GM15510 (cell line): Measurements from ENCODE around the gene TBCEL.

Source experiments
- POLR2A ChIP-seq: IDR thresholded peaks from 3 replicates; pipeline ENCODE4 v1.6.1; 2011; ENCODE audit warnings: borderline replicate concordance; ENCODE audit not compliant: insufficient read length; ENCODE audit errors: extremely low read depth

Gene TBCEL, protein sequence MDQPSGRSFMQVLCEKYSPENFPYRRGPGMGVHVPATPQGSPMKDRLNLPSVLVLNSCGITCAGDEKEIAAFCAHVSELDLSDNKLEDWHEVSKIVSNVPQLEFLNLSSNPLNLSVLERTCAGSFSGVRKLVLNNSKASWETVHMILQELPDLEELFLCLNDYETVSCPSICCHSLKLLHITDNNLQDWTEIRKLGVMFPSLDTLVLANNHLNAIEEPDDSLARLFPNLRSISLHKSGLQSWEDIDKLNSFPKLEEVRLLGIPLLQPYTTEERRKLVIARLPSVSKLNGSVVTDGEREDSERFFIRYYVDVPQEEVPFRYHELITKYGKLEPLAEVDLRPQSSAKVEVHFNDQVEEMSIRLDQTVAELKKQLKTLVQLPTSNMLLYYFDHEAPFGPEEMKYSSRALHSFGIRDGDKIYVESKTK

DNA sequence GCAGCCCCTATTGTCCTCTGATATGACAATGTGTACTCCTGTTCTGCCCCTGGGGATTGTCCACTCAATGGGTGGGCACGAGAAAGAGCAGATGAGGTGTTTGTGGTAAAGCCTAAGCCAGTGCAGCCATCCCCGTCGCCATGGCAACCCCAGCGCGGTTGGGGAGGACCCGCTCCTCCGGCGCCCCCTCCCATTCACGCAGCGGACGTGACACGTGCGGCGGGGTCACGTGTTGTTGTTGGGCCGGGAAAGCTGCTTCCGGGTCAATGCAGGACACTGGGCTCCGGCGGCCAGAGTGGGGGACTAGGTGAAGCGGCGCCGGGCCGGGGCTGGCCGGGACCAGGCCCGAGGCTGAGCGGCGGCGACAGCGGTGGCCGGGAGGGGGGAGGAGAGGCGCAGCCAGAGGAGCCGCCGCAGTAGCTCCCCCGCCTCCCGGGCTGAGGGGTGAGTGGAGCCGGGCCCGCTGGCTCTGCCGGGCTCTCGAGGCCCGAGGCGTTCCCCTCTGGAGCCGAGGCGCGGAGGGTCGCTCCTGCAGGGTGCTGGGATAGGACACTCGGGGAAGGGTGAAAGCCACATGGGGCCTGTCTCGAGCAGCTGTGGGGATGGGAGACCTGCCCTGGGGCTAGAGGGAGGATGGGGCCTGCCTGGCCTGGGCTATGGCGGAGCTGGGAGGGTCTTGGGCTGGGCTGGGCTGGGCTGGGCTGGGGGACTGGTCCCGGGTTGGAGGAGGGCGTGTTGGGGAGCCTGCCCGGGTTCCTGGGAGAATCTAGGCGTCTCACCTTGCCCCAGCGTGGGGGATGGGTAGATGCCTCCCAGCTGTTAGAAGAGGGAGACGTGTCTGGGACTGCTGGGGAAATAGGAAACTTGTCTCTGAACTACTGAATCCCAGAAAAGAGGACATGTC lies at the start of gene TBCEL:
TBCEL (plus strand) TSS at position 255 of the 904 bp plus-strand sequence. CDS start 21,589 bp downstream, outside the sequence.
- peak; percentile 60 for TF ChIP-seq POLR2A

DNA sequence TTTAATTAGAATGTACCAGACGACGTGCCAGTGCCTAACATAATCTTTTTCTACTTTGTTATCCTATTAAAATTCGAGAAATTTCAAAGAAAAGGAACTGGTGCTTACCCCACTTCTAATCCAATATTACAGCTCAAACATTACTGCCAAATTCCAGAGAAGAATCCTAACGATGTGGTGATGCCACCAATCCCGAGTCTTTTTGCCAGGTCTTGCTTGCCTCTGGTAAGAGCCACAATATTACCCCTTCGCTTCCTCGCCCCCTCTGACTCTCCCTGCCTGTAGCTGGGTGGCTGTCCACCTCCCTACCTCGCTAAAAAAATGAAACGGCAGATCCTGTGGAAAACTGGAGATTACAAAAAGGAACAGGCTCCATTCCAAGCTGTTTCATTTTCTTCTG lies 49.4 kb upstream of the TBCEL start:
- TF ChIP-seq POLR2A: no peak

DNA sequence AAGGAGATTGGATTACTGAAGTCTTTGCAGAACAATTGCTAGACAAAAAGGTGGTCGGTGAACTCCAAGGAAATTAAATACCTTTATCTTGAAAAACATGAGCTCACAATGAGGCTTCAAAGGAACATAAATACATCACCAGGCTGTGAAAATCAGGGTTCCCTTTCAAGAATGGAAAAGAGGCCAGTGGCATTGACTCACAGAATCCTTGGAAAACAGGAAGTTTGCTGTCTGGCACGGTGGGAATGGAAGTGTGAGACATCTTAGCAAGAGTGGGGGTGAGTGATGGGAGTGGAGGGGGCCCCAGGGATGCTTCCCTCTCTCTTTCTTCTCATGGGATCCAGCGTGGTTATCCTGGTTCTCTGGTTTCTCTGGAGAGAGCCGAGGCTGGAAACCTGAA lies 48.9 kb upstream of the TBCEL start:
- no peak for TF ChIP-seq POLR2A

DNA sequence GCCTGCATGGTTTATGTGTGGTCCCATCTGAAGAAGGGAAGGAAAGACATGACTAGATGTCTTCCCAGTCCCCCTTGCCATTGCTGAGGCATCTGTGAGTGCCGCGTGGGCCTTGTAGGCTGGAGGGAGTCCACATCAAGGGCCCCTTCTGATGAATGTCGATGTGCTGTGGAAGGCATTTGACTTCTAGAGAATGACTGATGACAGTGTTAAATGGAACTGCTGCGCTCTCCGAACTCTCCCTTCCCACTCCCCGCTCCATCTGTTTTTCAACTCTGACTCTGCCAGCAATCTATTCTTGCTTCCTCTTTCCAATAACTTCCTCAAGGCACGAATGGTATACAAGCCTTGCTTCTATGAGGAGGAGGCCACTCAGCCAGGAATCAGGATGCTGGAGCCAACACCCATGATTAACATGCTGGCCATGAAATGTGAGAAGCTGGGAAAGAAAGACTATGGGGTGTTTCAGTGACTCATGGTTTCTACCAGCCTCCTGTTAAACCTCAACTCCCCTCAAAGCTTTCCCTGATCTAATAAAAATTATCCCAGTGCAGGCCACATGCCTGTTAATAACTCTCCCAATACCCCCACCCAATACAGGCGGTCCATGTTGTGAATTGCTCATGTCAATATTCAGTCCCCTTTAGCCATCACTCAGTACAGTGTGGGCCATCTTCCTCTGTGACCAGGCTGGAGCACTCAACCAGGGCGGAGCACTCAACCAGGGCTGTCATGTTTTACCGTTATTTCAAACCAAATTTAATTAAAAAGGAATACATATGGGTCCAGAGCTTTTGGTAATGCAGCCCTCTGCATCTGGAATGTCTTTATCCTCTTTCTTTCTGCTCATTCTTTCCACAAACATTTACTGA lies 46.4 kb upstream of the TBCEL start:
- no peak for TF ChIP-seq POLR2A

DNA sequence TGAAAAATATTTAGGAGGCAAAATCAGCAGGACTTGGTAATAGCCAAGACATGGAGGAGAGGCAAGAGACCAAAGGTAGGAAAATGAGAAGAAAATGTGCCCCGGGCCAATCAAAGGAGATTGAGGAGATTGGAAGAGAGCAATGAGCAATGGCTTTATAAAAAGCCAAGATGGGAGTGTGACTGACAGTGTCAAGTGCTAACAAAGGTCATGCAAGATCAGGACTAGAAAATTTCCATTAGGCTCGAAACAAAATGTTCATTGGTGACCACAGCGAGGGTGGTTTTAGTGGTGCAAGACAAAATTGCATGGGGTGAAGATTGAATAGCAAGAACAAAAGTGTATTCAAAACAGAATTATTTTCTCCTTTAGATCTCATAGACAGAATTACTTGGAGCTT lies 45.2 kb upstream of the TBCEL start:
- no peak for TF ChIP-seq POLR2A

DNA sequence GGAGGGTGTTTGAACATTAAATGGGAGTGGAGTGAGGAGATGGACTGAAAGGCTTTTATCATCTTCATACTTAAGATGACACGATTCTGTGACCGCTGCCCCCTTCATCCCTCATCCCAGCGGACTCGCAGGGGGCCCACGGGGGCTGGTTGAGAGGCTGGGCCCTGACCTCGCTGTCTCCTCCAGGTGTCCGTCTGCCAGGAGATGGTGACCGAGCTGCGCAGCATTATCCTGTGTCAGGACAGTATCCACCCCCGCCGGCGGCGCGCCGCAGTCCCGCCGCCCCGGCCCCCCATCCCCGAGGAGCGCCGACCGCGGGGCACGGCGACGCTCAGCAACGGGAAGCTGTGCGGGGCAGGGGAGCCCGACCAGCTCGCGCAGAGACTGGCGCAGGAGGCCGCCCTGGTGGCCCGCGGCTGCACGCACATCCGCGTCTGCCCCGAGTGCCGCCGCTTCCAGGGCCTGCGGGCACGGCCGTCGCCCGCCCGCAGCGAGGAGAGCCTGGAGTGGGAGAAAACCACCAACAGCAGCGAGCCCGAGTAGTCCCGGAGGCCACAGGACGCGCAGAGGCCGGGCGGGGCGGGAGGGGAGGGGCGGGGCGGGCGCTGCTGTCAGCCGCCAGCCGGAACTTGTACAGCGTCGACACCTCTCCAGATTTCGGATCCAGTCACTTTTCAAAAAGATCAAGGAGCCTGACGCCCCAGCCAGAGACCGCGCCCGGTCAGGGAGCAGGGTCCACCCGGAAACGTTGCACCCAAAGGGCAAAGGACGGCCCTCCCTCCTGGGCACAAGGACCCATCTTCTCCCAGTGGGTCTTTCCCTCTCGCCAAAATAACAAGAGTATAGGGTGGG lies 38.0 kb upstream of the TBCEL start:
- no peak for TF ChIP-seq POLR2A

DNA sequence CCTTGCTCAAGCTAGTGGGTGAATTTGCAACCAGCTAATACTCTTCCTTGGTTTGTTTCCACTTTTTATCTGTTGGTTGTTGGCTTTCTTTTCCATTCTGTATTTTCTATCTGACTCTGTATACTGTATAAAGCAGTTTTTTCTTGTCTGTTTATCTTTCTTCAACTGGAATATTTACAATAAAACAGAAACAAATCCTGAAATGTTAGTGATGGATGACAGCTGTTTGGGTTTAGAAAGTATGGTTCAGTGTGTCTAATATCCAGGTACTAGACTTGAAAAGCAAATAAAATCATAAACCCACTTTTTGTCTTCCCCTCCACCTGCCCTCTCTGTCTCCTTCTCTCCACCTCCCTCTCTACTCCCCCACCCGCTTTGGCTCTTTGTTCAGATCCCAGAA lies 35.3 kb upstream of the TBCEL start:
- TF ChIP-seq POLR2A: no peak

DNA sequence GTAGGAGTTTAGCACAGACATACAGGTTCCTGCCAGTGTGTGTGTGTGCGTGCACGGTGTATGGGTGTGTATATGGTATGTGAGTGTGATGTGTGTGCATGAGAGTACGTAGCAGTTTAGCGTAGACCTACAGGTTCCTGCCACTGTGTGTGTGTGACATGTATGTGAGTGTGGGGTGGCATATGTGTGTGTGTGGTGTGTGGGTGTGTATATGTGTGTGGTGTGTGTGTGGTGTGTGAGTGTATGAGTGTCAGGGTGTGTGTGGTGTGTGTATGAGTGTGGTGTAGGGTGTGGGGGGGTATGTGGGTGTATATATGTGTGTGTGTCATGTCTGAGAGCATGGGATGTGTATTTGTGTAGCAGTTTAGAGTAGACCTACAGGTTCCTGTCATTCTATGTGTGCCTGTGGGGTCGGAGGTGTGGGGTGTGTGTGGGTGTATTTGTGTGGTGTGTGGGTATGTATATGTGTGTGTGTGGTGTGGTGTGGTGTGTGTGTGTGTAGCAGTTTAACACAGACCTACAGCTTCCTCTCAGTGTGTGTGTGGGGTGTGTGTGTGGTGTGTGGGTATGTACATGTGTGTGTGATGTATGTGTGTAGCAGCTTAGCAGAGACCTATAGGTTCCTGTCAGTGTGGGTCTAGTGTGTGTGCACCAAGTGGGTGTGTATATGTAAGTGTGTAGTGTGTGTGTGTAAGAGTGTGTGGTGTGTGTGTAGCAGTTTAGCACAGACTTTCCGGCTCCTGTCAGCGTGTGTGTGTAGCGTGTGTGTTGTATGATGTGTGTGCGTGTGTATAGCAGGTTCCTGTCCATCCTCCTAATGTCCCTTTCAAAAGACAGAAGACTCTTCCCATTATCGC lies 31.8 kb upstream of the TBCEL start:
- no peak for TF ChIP-seq POLR2A

DNA sequence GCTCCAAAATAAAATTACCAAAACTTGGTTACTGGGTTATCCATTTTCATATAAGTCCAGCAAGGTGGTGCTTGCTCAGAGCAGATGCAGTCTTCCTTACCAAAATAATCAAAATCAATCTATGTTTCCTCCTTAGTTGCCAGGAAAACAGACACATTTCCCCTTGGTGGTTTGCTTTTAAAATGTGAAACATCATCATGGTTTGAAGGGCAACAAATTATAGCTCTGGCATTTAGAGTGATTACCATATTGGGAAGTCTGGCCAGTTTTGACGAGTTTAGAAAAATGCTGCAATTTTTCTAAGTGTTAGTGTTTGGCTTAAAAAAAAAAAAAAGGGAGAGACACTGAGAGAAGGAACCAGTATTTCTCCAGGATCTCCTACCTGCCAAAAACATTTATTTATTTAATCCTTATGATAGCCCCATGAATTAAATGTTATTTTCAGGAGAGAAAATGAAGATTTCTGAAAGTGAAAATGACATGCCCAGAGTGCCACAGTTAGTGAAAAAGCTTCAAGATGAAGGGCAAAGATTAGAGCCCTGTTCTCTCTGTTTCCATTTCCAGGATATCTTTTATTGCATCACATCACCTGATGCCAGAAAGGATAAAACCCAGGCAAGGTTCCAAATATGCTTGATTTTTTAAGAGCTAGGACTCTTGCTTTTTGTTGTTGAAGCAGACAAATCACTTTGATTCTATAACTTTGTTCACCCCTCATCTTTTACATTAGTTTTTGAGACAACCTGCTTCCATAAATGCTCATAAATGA lies 29.6 kb upstream of the TBCEL start:
- TF ChIP-seq POLR2A: no peak

DNA sequence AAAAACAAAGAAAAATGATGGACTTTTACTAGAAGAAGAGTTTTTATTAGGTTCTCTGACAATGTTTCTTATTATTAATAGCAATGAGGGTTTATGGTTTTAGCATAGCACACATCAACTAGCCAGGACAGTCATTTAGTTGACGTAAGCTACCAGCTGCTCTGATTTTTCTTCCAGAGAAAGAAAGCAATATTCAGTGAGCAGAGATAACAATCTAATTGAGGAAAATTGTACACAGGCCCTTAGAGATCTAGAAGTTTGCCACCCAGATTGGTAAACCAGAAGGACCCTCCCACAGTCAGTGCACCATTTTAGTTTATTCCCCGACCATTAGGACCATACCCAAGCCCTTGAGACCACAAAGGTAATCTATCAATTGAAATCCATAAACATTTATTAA lies 28.7 kb upstream of the TBCEL start:
- no peak for TF ChIP-seq POLR2A

DNA sequence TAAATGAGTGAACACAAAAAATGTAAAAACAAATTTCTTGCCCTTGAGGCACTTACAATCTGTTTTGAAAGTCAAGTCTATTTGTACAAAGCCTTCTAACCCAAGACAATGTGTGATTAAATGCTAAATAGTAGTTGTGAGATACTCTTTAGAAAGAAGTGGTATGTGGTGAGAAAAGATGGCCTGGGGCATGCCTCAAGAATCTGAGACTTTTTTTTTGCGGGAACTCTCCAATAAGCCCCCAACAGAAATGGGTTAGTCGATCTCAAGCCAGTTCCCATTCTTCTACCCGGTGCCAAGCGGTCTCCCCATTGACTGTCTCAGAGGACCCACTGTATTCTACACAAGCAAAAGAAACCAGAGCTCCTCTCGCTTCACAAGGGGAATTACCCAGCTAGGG lies 26.9 kb upstream of the TBCEL start:
- no peak for TF ChIP-seq POLR2A

DNA sequence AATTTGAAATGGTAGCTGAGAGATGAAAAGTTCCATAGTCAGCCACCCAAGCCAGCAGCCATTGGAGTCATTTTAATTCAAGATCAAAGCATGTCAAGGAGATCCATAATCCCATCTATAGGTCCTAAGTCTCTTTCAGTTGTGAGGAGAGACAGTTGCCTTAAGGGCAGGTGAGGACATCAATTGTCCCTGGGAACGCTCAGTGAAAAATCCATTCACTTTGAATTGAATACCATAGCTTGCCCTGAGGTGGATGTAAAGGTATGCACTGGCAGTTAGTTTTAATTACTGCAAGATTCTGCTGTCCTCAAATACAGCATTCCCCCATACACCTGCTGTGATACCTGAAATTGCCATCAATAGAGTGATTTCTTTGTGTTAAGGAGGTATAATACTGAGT lies 25.3 kb upstream of the TBCEL start:
- no peak for TF ChIP-seq POLR2A
